HG03521 (cell line): ENCODE data around the gene SOCS1.

Source experiments
- ATAC-seq: cut with Tn5 transposase; IDR thresholded peaks from one replicate; pipeline ENCODE4 v1.9.1; 2021; ENCODE audit warnings: mild to moderate bottlenecking, moderate library complexity; ENCODE audit not compliant: unreplicated experiment

Gene SOCS1

GRCh38 chr16:11208916-11209665, 46.9 kb downstream of the SOCS1 start:
- no peak for ATAC-seq

- ATAC-seq: no peak
These were observed 48.4 kb downstream of the SOCS1 start for GRCh38 chr16:11207646-11208045.

GRCh38 chr16:11205754-11206581, 50.0 kb downstream of the SOCS1 start:
- ATAC-seq: no peak

GRCh38 chr16:11205065-11205699, 50.8 kb downstream of the SOCS1 start:
- ATAC-seq: no peak

GRCh38 chr16:11204513-11205047, 51.4 kb downstream of the SOCS1 start:
- ATAC-seq: no peak
